Measurements from ENCODE around the gene NCMAP. TPM values are rescaled to one million over a fixed set of nuclear protein-coding genes. Genes with fewer than 3 reads are reported as not detected.

The NCMAP gene
- total RNA-seq, 2 experiments from 2014 or later = 0.11 to 0.20 TPM

GRCh38 chr1:24558455-24558854 lies 2.6 kb downstream of the NCMAP start:
- no peaks in the 10 kb centered on the region for H3K36me3 Mint-ChIP-seq (ENCODE audit: low read depth)
- H3K4me1 Mint-ChIP-seq (ENCODE audit: low read depth) = peaks cover 14% of the 10 kb centered on the region
- ChIA-PET POLR2A (interaction anchor here (1.5 kb wide), 1 partner anchor 84 kb away, joined by 4 read pairs; no protein-coding TSS in a partner anchor), CTCF (no interaction called here)
- H3K9me3 Mint-ChIP-seq = no peaks in the 10 kb centered on the region
- no peak for TF ChIP-seq CTCF (IDR thresholded peaks at IDR 0.05)
- H3K4me3 Mint-ChIP-seq = no peak overlapping the region
- H3K27ac Mint-ChIP-seq = no peak overlapping the region
- DNase-seq = no peak
- peaks cover 21% of the 10 kb centered on the region for H3K27me3 Mint-ChIP-seq
- no peak for ATAC-seq
- intact Hi-C loops (cut with micrococcal nuclease) = no loop called here

- Mint-ChIP-seq H3K27me3 (peaks cover 21% of the 10 kb centered on the region), H3K4me1 (ENCODE audit: low read depth) (peaks cover 14% of the 10 kb centered on the region), H3K9me3 (no peaks in the 10 kb centered on the region), H3K27ac (no peak overlapping the region), H3K4me3 (no peak overlapping the region), H3K36me3 (ENCODE audit: low read depth) (no peaks in the 10 kb centered on the region)
- ChIA-PET CTCF (interaction anchor here (1.1 kb wide), 1 partner anchor 28 kb away, joined by 4 read pairs; no protein-coding TSS in a partner anchor), POLR2A (no interaction called here)
- DNase-seq (no peak), ATAC-seq (no peak)
- intact Hi-C loops (cut with micrococcal nuclease) = no loop called here
- TF ChIP-seq CTCF (IDR thresholded peaks at IDR 0.05) = no peak
These were observed 3.3 kb downstream of the NCMAP start for GRCh38 chr1:24558902-24559791.

- H3K27me3 Mint-ChIP-seq = peaks cover 19% of the 10 kb centered on the region
- ChIA-PET CTCF (interaction anchor here (1.1 to 1.3 kb wide), 2 partner anchors 27 to 361 kb away, joined by 3 to 4 read pairs; no protein-coding TSS in a partner anchor), POLR2A (no interaction called here)
- DNase-seq (no peak), ATAC-seq (no peak)
- intact Hi-C loops (cut with micrococcal nuclease) = no loop called here
- H3K27ac Mint-ChIP-seq = no peak overlapping the region
- no peaks in the 10 kb centered on the region for H3K36me3 Mint-ChIP-seq (ENCODE audit: low read depth)
- H3K4me1 Mint-ChIP-seq (ENCODE audit: low read depth) = peaks cover 13% of the 10 kb centered on the region
- no peak overlapping the region for H3K4me3 Mint-ChIP-seq
- no peaks in the 10 kb centered on the region for H3K9me3 Mint-ChIP-seq
- no peak for TF ChIP-seq CTCF (IDR thresholded peaks at IDR 0.05)
These were observed 4.5 kb downstream of the NCMAP start for GRCh38 chr1:24560361-24560760.

- DNase-seq = no peak
- intact Hi-C loops (cut with micrococcal nuclease) = no loop called here
- no peak for TF ChIP-seq CTCF (IDR thresholded peaks at IDR 0.05)
- Mint-ChIP-seq H3K36me3 (ENCODE audit: low read depth) (no peaks in the 10 kb centered on the region), H3K27ac (no peak overlapping the region), H3K4me3 (no peak overlapping the region), H3K4me1 (ENCODE audit: low read depth) (peaks cover 6% of the 10 kb centered on the region), H3K9me3 (no peaks in the 10 kb centered on the region), H3K27me3 (peaks cover 5% of the 10 kb centered on the region)
- ChIA-PET CTCF (interaction anchor here (0.6 to 3.2 kb wide), 2 partner anchors 24 to 171 kb away, joined by 3 to 18 read pairs; no protein-coding TSS in a partner anchor), POLR2A (no interaction called here)
- no peak for ATAC-seq
These were observed 6.7 kb downstream of the NCMAP start for GRCh38 chr1:24562625-24563024.

GRCh38 chr1:24564695-24565094 lies 8.8 kb downstream of the NCMAP start:
- H3K9me3 Mint-ChIP-seq = no peaks in the 10 kb centered on the region
- ChIA-PET POLR2A (interaction anchor here (1.2 kb wide), 1 partner anchor 12 kb away, joined by 3 read pairs; no protein-coding TSS in a partner anchor), CTCF (interaction anchor here (3.2 kb wide), 1 partner anchor 22 kb away, joined by 18 read pairs; no protein-coding TSS in a partner anchor)
- H3K4me1 Mint-ChIP-seq (ENCODE audit: low read depth) = peaks cover 6% of the 10 kb centered on the region
- no peak for TF ChIP-seq CTCF (IDR thresholded peaks at IDR 0.05)
- intact Hi-C loops (cut with micrococcal nuclease) = no loop called here
- H3K27ac Mint-ChIP-seq = no peak overlapping the region
- H3K27me3 Mint-ChIP-seq = peaks cover 2% of the 10 kb centered on the region
- no peaks in the 10 kb centered on the region for H3K36me3 Mint-ChIP-seq (ENCODE audit: low read depth)
- no peak overlapping the region for H3K4me3 Mint-ChIP-seq
- ATAC-seq (no peak), DNase-seq (no peak)

All from activated CD8-positive, alpha-beta T cell treated with anti-CD3 and anti-CD28 coated beads for 36 hours (primary cell).